Panc1 (cell line): ENCODE results near the gene ADGRD1. TPM values are rescaled to one million over a fixed set of nuclear protein-coding genes. Genes with fewer than 3 reads are reported as not detected.

ENCODE experiments used
- ATAC-seq: fragments of 200-7000 bp; cut with Tn5 transposase; 2 replicates; pipeline ENCODE4 v1.9.1; 2020; ENCODE audit warnings: mild to moderate bottlenecking, moderate library complexity
- BruUV-seq: library from RNA; stranded (reverse); fragments of 400-500 nt; replicated peaks from 2 replicates; lab custom pipeline; 2021; lab: Mats Ljungman, UMichigan
- CTCF ChIA-PET: fragments of 300-600 bp; sonication (Branson Sonifier 250); formaldehyde crosslinking; loops from one replicate; lab custom pipeline; 2022; ENCODE audit warnings: antibody characterized with exemption; lab: Charles Lee
- POLR2A ChIA-PET: fragments of 300-600 bp; sonication (Branson Sonifier 250); formaldehyde crosslinking; loops from one replicate; lab custom pipeline; 2022; ENCODE audit warnings: antibody characterized with exemption; lab: Charles Lee
- DNase-seq: peaks from one replicate; pipeline ENCODE4 v3.0.0-alpha.2; 2010; ENCODE audit warnings: low read depth, low spot score
- H3K27ac ChIP-seq: 2 replicates; pipeline ENCODE4 v1.5.1; 2011; ENCODE audit warnings: mild to moderate bottlenecking, low read length, inconsistent platforms
- H3K27me3 ChIP-seq: fragments of 200-500 bp; sonication (Bioruptor generic); 2 replicates; pipeline ENCODE4 v1.6.0; 2014; ENCODE audit warnings: low read length, inconsistent platforms; ENCODE audit not compliant: control insufficient read depth, insufficient read depth
- H3K36me3 ChIP-seq: fragments of 200-500 bp; sonication (Bioruptor generic); 2 replicates; pipeline ENCODE4 v1.5.1; 2014; ENCODE audit warnings: inconsistent platforms, mild to moderate bottlenecking, low read length, moderate library complexity; ENCODE audit not compliant: control insufficient read depth, insufficient read depth
- H3K4me1 ChIP-seq: 2 replicates; pipeline ENCODE4 v1.5.1; 2011; ENCODE audit warnings: inconsistent platforms, mild to moderate bottlenecking, low read length, moderate library complexity; ENCODE audit not compliant: control insufficient read depth, insufficient read depth
- H3K4me3 ChIP-seq, 2 experiments: 2 replicates each; pipeline ENCODE4 v1.5.1; 2011 to 2012; ENCODE audit warnings: low read depth in 2 of 2, low read length in 2 of 2, mild to moderate bottlenecking in 2 of 2, inconsistent platforms in 1 of 2, moderate library complexity in 1 of 2
- H3K9me3 ChIP-seq: fragments of 200-500 bp; sonication (Bioruptor generic); 2 replicates; pipeline ENCODE4 v1.5.1; 2014; ENCODE audit warnings: low read depth, mild to moderate bottlenecking, inconsistent platforms, low read length, moderate library complexity; ENCODE audit not compliant: control insufficient read depth, insufficient read depth
- POLR2AphosphoS5 ChIP-seq: IDR thresholded peaks from 2 replicates; pipeline ENCODE4 v1.6.1; 2012; ENCODE audit warnings: mild to moderate bottlenecking, low read depth, low read length, moderate library complexity
- REST ChIP-seq, 2 experiments: IDR thresholded peaks; 2 replicates each; pipeline ENCODE4 v1.6.1; 2011 to 2012; ENCODE audit warnings: low read depth in 2 of 2, control low read depth in 1 of 2, low read length in 1 of 2, mild to moderate bottlenecking in 1 of 2, moderate library complexity in 1 of 2; ENCODE audit not compliant: insufficient read depth in 1 of 2
- SIN3A ChIP-seq: IDR thresholded peaks from 2 replicates; pipeline ENCODE4 v1.6.1; 2012; ENCODE audit warnings: low read depth, mild to moderate bottlenecking, low read length, moderate library complexity, borderline replicate concordance; ENCODE audit not compliant: insufficient read depth
- TCF7L2 ChIP-seq: IDR thresholded peaks from 2 replicates; pipeline ENCODE4 v1.6.1; 2011; ENCODE audit warnings: mild to moderate bottlenecking, low read depth, low read length, inconsistent platforms
- in situ Hi-C: cut with HindIII; loops from 2 replicates; pipeline ENCODE4 v1.10.0; 2016; ENCODE audit warnings: low sequenced_read_pairs, low pct_unique_long_range_greater_than_20kb
- intact Hi-C: fragments of 100-400 bp; cut with micrococcal nuclease; formaldehyde crosslinking; loops from one replicate; pipeline ENCODE4 v1.10.0; 2022; ENCODE audit not compliant: unreplicated experiment
- total RNA-seq: library from RNA; stranded (reverse); gene quantifications from one replicate; pipeline ENCODE4 v1.2.1, GENCODE V29; 2021; ENCODE audit not compliant: unreplicated experiment
- TF ChIP-seq, protein P1 (sequence below): fragments of 450-650 bp; IDR thresholded peaks from 2 replicates; pipeline ENCODE4 v1.5.1; 2017; ENCODE audit warnings: mild to moderate bottlenecking

Gene ADGRD1
- total RNA-seq, 1 experiment from 2014 or later, result 0.21 TPM

GRCh38 chr12:131004166-131004565, 50.5 kb downstream of the ADGRD1 start:
- Histone ChIP-seq H3K27ac (no peak overlapping the region), H3K9me3 (no peaks in the 10 kb centered on the region), H3K27me3 (peaks cover 2% of the 10 kb centered on the region; the same call in 1 of the 2 replicates), H3K4me3 (no peak overlapping the region), H3K36me3 (no peaks in the 10 kb centered on the region), H3K4me1 (no peaks in the 10 kb centered on the region)
- BruUV-seq, result no TSS peak
- POLR2A ChIA-PET, result no interaction called here
- intact Hi-C loops, result no loop called here
- no peak for ATAC-seq
- CTCF ChIA-PET, result no interaction called here
- no peak for DNase-seq
- TF ChIP-seq TCF7L2, result no peak
- no peak for TF ChIP-seq POLR2AphosphoS5
- TF ChIP-seq SIN3A, result no peak
- TF ChIP-seq, protein P1, sequence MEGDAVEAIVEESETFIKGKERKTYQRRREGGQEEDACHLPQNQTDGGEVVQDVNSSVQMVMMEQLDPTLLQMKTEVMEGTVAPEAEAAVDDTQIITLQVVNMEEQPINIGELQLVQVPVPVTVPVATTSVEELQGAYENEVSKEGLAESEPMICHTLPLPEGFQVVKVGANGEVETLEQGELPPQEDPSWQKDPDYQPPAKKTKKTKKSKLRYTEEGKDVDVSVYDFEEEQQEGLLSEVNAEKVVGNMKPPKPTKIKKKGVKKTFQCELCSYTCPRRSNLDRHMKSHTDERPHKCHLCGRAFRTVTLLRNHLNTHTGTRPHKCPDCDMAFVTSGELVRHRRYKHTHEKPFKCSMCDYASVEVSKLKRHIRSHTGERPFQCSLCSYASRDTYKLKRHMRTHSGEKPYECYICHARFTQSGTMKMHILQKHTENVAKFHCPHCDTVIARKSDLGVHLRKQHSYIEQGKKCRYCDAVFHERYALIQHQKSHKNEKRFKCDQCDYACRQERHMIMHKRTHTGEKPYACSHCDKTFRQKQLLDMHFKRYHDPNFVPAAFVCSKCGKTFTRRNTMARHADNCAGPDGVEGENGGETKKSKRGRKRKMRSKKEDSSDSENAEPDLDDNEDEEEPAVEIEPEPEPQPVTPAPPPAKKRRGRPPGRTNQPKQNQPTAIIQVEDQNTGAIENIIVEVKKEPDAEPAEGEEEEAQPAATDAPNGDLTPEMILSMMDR, result no peak
- no peak for TF ChIP-seq REST (IDR thresholded peaks at IDR 0.05; ENCODE audit: insufficient read depth in 1 of 2, low read depth in 2 of 2, low read length in 1 of 2)
- in situ Hi-C loops, result no loop called here

- Histone ChIP-seq H3K36me3 (no peaks in the 10 kb centered on the region), H3K27me3 (peaks cover 2% of the 10 kb centered on the region; the same call in 1 of the 2 replicates), H3K4me1 (no peaks in the 10 kb centered on the region), H3K4me3 (no peak overlapping the region), H3K9me3 (no peaks in the 10 kb centered on the region), H3K27ac (no peak overlapping the region)
- ChIA-PET CTCF (no interaction called here), POLR2A (no interaction called here)
- in situ Hi-C loops, result no loop called here
- no TSS peak for BruUV-seq
- DNase-seq, result no peak
- intact Hi-C loops, result no loop called here
- TF ChIP-seq TCF7L2, result no peak
- no peak for TF ChIP-seq SIN3A
- no peak for TF ChIP-seq REST (IDR thresholded peaks at IDR 0.05; ENCODE audit: insufficient read depth in 1 of 2, low read depth in 2 of 2, low read length in 1 of 2)
- no peak for TF ChIP-seq POLR2AphosphoS5
- TF ChIP-seq, protein P1, result no peak
- ATAC-seq, result peak; percentile 21; the same call in 1 of the 2 replicates
Observed at GRCh38 chr12:131005161-131006035, 51.7 kb downstream of the ADGRD1 start.
